HG03342 (cell line): Measurements from ENCODE around the gene PRSS48.
"Not testable (repeated sequence)": the region's sequence is repeated elsewhere in the genome, so short reads cannot be mapped to it uniquely, and the experiment has no call there.

Experiments
- ATAC-seq: cut with Tn5 transposase; IDR thresholded peaks from one replicate; pipeline ENCODE4 v1.9.1; 2021; ENCODE audit warnings: mild to moderate bottlenecking, moderate library complexity; ENCODE audit not compliant: unreplicated experiment

The PRSS48 gene

DNA sequence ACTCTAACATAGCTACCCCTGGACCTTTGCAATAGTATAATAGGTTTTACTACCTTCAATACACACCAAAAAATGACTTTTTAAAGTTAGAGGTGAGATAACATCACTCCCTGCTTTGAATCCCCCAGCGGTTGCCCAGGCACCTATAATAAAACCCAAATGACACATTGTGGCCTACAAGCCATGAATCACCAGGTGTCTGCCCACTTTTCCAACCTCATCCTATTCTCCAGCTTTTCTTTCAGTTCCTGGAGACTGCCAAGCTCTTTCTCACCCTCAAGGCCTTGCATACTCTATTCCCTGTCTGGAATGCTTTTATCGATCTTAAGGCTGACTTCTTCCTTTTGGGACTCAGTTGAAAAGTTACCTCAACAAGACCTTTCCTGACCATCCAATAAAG is 16.4 kb upstream of the PRSS48 start:
- ATAC-seq, result no peak

DNA sequence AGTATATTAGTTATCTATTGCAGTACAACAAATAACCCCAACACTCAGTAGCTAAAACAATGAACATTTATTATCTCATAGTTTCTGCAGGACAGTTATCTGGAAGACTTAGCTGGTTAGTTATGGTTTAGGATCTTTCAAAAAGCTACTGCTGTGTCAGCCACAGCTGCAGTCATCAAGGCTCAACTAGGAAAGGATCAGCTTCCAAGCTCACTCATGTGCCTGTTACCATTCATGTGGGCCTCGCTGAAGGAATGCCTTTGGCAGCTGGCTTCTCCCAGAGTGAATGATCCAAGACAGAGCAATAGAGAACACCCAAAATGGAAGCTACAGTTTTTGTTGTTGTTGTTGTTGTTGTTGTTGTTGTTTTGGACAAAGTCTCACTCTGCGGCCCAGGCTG is 13.5 kb upstream of the PRSS48 start:
- ATAC-seq, result no peak

DNA sequence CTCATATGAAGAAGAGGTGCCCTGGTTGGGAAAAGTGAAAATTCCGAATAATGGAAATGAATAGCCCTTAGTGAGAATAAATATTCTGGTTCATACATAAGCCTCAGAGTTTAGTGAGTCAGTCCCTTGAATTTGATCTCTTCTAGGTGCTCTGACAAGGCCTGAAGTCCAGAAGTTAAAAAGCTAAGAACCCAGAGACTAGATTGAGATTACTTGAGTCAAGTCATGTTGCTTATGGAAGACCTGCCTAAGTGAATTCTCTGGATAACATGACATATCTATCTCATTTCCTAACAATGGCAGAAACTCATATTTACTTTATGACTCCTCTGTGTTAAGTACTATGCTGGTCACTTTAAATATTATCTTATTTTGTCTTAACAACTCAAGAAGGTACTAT is 10.5 kb upstream of the PRSS48 start:
- ATAC-seq, result no peak

DNA sequence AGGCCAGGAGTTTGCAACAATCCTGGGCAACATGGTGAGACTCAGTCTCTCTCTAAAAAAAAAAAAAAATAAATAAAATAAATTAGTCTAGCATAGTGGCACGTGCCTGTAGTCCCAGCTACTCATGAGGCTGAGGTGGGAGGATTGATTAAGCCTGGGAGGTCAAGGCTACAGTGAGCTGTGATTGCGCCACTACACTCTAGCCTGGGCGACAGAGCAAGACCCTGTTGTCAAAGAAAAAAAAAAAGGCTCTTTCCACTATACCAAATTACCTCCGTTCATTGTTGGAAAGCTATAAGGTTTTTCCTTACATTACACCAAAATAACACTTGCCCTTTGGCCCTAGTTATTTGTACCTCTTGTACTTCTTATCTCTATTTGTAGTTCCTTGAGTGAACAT is 9.9 kb upstream of the PRSS48 start:
- no peak for ATAC-seq

DNA sequence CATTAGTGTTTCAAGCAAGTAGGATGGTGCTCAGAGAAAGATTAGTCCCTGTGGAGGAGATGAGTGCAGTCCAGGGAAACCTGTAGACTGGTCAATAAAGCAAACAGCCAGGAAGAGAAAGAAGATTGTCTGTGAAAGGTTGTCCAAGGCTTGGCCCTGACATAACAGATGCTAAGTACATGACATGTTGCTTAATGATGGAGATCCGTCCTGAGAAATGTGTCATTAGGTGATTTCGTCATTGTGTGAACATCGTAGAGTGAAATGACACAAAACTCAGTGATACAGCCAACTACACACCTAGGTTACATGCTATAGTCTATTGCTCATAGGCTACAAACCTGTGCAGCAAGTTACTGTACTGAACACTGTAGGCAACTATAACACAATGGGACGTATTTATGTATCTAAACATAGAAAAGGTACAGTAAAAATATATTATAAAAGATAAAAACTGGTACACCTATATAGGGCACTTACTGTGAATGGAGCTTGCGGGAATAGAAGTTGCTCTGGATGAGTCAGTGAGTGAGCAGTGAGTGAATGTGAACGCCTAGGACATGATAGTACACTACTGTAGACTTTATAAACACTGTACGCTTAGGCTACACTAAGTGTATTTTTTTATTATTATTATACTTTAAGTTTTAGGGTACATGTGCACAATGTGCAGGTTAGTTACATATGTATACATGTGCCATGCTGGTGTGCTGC is 9.0 kb upstream of the PRSS48 start:
- ATAC-seq, result no peak

DNA sequence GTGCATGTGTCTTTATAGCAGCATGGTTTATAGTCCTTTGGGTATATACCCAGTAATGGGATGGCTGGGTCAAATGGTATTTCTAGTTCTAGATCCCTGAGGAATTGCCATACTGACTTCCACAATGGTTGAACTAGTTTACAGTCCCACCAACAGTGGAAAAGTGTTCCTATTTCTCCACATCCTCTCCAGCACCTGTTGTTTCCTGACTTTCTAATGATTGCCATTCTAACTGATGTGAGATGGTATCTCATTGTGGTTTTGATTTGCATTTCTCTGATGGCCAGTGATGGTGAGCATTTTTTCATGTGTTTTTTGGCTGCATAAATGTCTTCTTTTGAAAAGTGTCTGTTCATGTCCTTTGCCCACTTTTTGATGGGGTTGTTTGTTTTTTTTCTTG is 8.1 kb upstream of the PRSS48 start:
- ATAC-seq, result not testable (repeated sequence)

DNA sequence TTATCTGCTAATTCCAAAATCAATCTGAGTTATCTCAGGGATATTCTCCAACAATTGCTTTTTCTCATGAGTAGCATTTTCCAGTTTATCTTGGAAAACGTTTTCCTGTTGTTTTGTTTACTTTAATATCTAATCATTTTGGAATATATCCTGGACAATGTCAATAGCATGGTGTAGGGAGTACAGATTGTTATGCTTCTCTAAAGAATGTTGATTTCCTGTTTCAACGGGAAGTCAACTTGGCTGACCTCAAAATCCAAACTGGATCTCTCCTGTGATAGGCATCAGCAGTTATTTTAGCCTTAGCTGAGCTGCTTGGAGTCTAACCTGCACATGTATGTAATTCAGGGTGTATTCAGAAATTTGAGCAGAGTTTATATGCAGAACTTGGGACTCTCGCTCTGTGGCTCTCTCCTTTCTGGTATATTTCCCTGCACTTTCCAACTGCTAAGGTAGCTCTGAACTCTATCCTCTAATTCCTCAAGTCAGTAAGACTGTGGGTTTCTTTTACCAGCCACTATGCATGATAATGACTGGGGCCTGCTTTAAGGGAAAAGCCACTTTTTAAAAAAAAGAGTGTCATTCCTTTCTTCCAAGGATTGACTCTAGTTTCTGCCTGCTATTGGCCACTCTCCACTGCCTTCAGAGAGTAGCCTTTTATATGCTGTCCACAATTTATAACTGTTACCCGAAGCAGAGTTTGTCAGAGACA is 7.7 kb downstream of the PRSS48 start:
- no peak for ATAC-seq

DNA sequence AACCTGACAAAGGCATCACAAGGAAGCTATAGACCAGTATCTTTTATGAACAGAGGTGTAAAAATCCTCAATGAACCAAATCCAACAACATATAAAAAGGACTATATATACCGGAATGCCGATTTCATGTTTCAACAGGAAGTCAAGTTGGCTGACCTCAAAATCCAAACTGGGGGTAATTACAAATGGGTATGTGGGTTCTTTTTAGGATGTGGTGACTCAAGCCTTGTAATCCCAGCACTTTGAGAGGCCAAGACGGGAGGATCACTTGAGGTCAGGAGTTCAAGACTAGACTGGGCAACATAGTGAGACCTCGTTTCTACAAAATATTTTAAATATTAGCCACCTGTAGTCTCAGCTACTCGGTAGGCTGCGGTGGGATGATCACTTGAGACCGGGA is 10.4 kb downstream of the PRSS48 start:
- no peak for ATAC-seq

DNA sequence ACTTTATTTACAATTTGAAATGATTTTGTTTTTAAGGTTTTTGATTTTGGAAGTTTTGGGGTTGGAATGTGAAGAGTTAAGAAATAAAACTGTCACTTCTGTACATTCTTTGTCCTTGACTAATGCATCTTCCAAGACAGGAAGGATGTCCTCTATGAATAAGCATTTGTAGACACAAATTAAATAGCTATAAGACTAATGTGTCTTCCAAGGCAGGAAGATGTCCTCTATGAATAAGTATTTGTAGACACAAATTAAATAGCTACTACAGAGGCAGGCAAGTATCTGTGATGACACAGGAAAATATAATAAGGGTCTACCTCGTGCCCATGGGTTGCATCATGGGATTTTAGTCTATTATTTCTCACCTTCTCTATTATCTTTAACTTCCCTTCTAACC is 14.5 kb downstream of the PRSS48 start:
- ATAC-seq, result no peak

DNA sequence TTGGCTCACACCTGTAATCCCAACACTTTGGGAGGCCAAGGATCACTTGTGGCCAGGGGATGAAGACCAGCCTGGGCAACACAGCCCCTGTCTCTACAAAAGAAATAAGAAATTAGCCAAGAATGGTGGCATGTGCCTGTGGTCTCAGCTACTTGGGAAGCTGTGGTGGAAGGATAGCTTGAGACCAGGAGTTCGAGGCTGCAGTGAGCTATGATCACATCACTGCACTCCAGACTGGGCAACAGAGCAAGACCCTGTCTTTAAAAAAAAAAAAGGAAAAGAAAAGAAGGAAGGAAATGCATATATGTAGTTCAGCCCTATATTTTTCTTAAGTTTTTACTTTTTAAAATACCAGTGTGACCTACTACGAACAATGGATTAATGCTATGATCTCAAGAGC is 15.1 kb downstream of the PRSS48 start:
- ATAC-seq, result no peak

DNA sequence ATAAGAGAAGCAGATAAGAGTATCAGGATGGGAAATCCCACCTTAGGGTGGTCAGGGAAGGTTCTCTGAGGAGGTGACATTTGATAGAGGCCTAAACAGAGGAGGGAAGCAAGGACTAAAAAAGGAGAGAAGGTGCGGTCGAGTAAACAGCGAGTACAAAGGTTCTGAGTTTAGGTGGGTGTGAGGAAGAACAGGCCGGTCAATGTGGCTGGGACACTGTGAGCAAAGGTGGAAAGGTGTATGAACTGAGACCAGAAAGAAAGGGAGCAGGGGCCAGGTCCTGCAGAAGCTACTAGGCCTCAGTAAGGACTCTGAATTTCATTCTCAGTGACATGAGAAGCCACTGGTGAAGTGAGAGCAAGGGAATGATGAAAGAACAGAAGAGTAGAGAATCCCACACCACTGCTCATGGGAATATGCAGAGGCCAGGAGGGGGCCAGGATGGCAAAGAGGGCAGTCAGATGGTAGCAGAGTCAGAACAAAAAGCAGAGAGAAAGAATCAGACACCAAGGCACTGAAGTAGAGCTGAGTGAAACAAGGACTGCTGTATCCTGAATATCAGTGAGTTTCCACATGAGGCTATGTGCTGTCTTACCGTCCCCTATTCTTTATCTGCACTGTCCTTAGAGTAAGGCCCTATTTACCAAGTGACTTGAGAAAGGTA is 18.0 kb downstream of the PRSS48 start:
- ATAC-seq, result no peak

DNA sequence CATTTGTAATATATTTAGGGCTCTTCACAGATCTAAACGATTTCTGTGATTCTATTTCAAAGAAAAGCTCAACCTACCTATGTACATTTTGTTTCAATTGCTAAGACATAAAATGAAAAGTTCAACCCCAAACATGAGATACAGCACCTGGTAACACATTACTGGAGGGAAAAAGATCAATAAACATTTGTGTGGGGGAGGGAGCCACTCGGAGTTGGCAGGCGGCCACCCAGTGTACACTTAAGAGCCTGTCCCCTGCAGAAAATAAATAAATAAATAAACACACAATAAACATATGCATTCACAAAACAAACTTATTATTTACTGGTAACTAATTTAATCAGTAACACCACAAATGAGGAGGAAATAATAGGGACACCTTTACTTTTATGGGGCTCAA is 19.3 kb downstream of the PRSS48 start:
- ATAC-seq, result no peak

DNA sequence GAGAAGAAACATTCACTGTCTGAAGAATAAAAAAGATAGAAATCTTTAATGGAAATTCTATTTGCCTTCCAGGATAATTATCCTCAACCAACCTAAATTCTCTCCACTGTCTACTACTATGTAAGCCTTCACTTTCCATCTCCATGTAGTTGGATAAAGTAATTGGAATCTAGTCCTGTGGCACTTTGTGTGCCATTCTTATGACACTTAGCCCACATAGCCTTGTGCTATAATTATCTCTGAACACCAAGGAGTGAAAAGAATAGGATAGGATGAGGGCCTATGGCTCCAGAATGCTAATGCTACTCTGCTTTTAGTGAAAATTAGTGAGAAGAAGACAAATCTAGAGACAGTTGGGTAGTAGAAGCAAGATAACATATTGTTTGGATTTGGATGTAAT is 20.2 kb downstream of the PRSS48 start:
- ATAC-seq, result no peak

DNA sequence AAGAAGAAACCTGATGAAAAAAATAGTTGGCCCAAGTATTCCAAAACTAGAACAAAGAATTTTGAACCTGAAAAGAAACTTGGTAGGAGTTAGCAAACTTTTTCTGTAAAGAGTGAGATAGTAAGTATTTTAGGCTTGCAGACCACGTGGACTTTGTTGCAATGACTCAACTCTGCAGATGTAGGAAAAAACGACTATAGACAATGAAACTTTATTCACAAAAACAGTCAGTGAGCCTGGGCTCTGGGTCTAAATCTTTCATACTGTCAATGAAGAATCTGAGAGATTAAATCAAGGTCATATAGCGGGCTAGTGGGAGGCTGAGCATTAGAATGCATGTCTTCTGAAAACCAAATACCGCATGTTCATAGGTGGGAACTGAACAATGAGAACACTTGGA is 25.5 kb downstream of the PRSS48 start:
- ATAC-seq, result no peak

DNA sequence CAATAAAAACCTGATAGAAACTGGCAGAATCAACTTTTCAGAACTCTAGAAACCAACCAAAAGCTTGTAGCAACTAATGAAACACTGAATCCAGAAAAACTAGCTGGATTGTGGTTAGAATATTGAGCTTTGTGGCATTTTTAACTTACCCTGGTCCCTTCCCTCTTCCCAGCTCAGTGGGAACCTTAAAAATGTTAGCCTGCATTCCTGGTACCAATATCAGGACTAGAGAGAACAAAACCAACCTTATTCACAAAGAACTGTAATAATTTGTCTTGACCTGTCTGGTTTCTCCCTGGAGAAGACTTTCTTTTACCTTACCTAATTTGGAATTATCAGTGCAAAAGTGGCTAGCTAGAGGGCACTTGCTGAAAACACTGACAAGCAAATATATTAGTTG is 27.3 kb downstream of the PRSS48 start:
- ATAC-seq, result no peak

DNA sequence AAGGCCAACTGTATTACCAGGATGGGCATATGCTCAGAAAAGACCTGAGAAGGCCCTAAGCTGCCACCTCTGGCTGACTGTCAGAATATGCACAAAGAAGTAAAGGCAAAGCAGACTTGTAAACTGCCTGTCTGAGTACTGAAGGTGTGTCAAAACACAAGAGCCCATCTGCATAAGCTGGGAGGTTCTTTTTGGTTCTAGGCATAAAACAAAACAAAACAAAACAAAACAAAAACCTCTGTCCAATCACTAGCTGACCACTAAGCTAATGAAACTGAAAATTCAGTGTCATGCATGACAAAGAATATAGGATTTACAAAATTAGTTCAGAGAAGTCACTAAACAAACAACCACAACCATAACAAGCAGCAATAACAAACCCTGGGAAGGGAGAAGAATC is 27.8 kb downstream of the PRSS48 start:
- peak; percentile 93 for ATAC-seq

DNA sequence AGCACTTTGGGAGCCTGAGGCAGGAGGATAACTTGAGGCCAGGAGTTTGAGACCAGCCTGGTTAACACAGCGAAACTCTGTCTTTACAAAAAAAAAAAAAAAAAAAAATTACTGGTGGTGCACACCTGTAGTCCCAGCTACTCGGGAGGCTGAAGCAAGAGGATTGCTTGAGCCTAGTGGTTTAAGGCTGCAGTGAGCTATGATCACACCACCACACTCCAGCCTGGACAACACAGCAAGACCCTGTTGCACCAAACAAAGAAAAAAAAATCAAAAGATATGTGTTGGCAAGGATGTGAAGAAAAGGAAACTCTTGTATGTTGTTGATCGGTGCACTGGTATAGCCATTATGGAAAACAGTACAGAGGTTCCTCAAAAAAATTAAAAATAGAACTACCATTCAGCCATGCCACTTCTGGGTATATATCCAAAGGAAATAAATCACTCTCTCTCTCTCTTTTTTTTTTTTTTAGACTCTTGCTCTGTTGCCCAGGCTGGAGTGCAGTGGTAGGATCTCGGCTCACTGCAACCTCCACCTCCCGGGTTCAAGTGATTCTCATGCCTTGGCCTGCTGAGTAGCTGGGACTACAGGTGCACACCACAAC is 33.3 kb downstream of the PRSS48 start:
- ATAC-seq, result no peak

DNA sequence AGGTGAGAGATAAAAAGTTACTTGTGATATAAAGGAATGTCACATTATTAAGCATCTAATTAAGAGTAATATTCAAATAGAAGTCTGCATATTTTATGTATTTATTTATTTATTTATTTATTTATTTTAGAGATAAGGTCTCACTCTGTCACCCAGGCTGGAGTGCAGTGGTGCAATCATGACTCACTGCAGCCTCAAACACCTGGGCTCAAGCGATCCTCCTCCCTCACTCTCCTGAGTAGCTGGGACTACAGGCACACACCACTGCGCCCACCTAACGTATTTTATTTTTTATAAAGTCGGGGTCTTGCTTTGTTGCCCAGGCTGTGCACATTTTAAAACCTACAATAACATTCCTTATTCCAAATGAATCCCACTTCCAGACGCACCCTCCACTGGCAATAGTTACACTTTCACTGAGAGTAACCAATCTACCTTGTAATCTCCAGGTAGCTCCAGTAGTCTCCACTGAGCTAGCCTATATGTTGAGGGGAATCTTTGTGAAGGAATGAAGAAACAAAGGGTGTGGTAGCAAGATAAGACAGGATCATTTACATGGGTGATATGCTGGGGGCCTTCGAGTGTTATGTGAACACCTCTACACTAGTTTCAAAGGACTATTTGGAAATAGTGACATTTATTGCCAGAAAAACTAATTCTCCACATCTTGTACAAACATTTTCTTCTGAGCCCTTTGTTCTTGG is 36.5 kb downstream of the PRSS48 start:
- ATAC-seq, result no peak

DNA sequence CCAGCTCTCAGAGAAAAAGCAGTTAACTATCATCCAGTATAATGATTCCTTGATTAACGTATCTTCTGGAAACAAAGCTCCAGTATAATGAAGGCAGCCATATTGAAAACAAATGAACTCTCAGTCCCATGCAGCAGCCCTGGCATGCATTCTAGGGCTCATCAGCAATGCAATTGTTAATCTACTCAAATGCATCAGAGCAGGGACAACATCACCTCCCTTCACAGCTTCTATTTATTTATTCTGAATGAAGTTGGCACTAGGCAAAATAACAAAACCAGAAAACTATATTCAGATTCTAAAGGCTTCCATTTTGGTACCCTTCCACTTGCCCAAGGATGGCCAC is 37.0 kb downstream of the PRSS48 start:
- ATAC-seq, result no peak

DNA sequence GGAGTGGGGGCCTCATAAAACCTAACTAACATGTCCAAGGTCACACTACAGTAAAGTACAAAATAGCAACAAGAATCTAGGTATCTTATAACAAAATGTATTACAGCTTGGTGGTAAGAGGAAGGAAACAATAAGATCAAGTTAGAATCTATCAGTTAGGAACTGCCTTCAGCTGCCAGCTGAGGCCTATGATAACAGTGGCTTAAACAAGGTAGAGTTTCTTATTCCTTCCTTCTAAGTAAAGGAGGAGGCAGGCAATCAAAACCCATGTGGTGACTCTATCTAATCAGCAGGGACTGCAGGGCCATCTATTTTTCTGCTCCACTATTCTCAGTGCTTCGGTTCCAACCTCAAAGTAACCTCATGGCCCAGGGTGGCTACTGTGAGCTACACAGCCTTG is 37.5 kb downstream of the PRSS48 start:
- no peak for ATAC-seq

DNA sequence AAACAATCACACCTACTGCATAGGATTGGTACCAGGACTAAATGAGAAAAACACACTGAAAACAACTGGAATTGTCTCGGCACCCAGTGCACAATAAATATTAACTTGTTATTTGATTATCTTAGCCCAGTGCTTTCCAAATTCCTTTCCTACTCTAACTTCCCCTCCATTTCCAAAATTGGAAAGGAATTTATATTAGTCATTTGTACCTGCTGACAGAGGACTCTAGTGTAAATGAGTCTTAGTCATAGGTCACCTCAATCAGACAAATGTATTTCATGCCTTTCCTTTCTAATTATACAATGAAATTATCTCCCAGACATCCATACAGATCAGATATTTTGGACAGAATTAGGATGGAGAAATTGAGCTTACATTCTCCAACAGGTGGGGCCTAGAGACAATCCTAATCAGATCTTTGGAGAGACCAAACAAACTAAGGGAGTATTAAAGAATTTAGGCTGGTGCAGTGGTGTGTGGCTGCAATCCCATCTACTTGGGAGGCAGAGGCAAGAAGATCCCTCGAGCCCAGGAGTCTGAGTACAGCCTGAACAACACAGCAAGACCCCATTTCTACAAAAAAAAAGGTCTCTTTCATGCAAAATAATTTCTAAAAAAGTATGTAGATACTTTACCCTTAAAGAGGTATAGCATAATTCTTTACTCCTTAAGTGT is 38.4 kb downstream of the PRSS48 start:
- ATAC-seq, result no peak
